PC-3 (cell line): Measurements from ENCODE around the gene CDHR3.

Experiments used
- EZH2 ChIP-seq: fragments of 300-600 bp; sonication (generic); IDR thresholded peaks from one replicate; pipeline ENCODE4 v1.6.1; 2017; ENCODE audit warnings: antibody characterized with exemption, mild to moderate bottlenecking, low read length; ENCODE audit not compliant: unreplicated experiment
- EZH2phosphoT487 ChIP-seq: fragments of 300-600 bp; sonication (generic); IDR thresholded peaks from 2 replicates; pipeline ENCODE4 v1.6.1; 2018; ENCODE audit warnings: mild to moderate bottlenecking, antibody characterized with exemption, low read length, borderline replicate concordance
- TF ChIP-seq, protein P1 (sequence below): fragments of 300-600 bp; sonication (generic); conservative IDR thresholded peaks from 2 replicates; pipeline ENCODE4 v1.5.1; 2017; ENCODE audit warnings: antibody characterized with exemption, low read depth, mild to moderate bottlenecking, low read length

DNA sequence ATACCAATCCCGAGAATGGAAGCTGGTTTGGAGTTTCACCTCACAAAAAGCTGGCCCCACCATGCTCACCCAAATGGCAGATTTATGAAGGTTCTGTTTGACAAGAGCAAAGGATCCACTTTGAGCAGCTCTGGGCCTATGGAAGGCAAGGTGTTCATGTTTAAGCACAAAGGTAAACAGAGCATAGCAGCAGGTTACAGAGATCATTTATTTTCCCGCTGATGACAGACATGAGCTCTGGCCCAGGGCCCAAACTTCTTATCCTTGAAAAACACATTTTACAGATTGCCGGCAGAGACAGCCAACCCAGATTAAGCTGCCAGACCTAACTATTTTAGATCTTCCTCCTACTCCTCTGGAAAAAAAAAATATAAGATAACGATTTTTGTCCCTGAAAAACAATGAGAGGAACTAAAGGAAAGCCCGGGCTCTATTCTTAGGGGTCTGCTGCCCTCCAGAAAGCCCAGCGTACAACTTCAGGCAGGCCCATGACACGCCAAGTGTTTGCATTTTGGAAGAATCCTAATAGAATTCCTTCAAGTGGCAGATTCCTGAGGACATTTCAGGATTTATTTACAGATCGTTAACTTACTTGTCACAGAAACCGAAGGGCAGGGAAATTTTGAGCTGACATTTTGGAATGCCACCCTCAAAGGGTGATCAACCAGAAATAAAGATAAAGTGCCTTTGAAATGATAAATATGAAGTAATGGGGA, 109.1 kb downstream of the CDHR3 start:
- no peak for TF ChIP-seq EZH2
- TF ChIP-seq, protein P1, sequence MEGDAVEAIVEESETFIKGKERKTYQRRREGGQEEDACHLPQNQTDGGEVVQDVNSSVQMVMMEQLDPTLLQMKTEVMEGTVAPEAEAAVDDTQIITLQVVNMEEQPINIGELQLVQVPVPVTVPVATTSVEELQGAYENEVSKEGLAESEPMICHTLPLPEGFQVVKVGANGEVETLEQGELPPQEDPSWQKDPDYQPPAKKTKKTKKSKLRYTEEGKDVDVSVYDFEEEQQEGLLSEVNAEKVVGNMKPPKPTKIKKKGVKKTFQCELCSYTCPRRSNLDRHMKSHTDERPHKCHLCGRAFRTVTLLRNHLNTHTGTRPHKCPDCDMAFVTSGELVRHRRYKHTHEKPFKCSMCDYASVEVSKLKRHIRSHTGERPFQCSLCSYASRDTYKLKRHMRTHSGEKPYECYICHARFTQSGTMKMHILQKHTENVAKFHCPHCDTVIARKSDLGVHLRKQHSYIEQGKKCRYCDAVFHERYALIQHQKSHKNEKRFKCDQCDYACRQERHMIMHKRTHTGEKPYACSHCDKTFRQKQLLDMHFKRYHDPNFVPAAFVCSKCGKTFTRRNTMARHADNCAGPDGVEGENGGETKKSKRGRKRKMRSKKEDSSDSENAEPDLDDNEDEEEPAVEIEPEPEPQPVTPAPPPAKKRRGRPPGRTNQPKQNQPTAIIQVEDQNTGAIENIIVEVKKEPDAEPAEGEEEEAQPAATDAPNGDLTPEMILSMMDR, result no peak
- TF ChIP-seq EZH2phosphoT487, result no peak
